ENCODE data around the gene RPGRIP1L. TPM values are rescaled to one million over a fixed set of nuclear protein-coding genes. Genes with fewer than 3 reads are reported as not detected.
A peak's percentile ranks its signal among the peaks of the same experiment; 100 is the strongest.

Gene RPGRIP1L
- total RNA-seq, 1 experiment from 2014 or later, result 12.7 TPM

DNA sequence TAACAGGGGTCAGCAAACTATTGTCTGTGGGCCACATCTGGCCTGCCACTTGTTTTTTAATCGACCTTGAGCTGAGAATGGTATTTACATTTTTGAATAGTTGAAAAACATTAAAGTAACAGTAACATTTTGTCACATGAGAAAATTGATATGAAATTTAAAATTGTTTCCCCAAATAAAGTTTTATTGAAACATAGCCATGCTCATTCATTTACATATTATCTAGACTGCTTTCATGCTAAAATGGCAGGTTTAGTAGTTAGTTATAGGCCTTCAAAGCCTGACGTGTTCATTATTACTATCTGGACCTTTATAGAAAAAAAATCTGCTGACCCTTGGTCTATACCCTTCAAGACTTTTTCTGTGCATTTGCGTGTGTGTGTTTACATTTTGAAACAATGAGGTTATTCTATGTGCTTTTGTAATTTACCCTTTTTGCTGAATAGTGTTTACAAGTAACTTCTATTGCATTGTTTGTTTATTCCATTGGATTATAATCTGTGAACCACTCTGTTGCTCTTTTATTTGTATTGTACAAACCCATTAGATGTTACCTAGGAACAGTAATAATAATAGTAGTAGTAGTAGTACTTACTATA lies 37.4 kb upstream of the RPGRIP1L start:
- POLR2A ChIA-PET, result no interaction called here
- no TSS peak for BruUV-seq (replicated peaks)
- CTCF ChIA-PET, result no interaction called here
- Histone ChIP-seq H3K4me3 (ENCODE audit: low read depth in 2 of 2, low read length in 2 of 2) (no peak overlapping the region), H3K27ac (ENCODE audit: low read length) (peak overlapping the region; percentile 65; the same call in 1 of the 2 replicates), H3K9me3 (ENCODE audit: control insufficient read depth, insufficient read depth, low read depth, low read length) (no peaks in the 10 kb centered on the region), H3K36me3 (ENCODE audit: control insufficient read depth, insufficient read depth, low read length) (no peaks in the 10 kb centered on the region), H3K27me3 (ENCODE audit: control insufficient read depth, insufficient read depth, low read length) (no peaks in the 10 kb centered on the region), H3K4me1 (ENCODE audit: control insufficient read depth, insufficient read depth, low read length) (peaks cover 22% of the 10 kb centered on the region)
- intact Hi-C loops (cut with micrococcal nuclease; ENCODE audit: unreplicated experiment), result loop anchor here (10.0 kb wide), 1 partner anchor 186 kb away; no protein-coding TSS in a partner anchor
- TF ChIP-seq, protein P1, sequence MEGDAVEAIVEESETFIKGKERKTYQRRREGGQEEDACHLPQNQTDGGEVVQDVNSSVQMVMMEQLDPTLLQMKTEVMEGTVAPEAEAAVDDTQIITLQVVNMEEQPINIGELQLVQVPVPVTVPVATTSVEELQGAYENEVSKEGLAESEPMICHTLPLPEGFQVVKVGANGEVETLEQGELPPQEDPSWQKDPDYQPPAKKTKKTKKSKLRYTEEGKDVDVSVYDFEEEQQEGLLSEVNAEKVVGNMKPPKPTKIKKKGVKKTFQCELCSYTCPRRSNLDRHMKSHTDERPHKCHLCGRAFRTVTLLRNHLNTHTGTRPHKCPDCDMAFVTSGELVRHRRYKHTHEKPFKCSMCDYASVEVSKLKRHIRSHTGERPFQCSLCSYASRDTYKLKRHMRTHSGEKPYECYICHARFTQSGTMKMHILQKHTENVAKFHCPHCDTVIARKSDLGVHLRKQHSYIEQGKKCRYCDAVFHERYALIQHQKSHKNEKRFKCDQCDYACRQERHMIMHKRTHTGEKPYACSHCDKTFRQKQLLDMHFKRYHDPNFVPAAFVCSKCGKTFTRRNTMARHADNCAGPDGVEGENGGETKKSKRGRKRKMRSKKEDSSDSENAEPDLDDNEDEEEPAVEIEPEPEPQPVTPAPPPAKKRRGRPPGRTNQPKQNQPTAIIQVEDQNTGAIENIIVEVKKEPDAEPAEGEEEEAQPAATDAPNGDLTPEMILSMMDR (IDR thresholded peaks at IDR 0.05), result no peak
- no peak for TF ChIP-seq POLR2AphosphoS5 (IDR thresholded peaks at IDR 0.05; ENCODE audit: low read depth, low read length)
- TF ChIP-seq, protein P2, sequence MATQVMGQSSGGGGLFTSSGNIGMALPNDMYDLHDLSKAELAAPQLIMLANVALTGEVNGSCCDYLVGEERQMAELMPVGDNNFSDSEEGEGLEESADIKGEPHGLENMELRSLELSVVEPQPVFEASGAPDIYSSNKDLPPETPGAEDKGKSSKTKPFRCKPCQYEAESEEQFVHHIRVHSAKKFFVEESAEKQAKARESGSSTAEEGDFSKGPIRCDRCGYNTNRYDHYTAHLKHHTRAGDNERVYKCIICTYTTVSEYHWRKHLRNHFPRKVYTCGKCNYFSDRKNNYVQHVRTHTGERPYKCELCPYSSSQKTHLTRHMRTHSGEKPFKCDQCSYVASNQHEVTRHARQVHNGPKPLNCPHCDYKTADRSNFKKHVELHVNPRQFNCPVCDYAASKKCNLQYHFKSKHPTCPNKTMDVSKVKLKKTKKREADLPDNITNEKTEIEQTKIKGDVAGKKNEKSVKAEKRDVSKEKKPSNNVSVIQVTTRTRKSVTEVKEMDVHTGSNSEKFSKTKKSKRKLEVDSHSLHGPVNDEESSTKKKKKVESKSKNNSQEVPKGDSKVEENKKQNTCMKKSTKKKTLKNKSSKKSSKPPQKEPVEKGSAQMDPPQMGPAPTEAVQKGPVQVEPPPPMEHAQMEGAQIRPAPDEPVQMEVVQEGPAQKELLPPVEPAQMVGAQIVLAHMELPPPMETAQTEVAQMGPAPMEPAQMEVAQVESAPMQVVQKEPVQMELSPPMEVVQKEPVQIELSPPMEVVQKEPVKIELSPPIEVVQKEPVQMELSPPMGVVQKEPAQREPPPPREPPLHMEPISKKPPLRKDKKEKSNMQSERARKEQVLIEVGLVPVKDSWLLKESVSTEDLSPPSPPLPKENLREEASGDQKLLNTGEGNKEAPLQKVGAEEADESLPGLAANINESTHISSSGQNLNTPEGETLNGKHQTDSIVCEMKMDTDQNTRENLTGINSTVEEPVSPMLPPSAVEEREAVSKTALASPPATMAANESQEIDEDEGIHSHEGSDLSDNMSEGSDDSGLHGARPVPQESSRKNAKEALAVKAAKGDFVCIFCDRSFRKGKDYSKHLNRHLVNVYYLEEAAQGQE (IDR thresholded peaks at IDR 0.05; ENCODE audit: insufficient read depth in 1 of 2, low read depth in 2 of 2, low read length in 1 of 2), result no peak
- no peak for TF ChIP-seq SIN3A (IDR thresholded peaks at IDR 0.05; ENCODE audit: borderline replicate concordance, insufficient read depth, low read depth, low read length)
- TF ChIP-seq TCF7L2 (IDR thresholded peaks at IDR 0.05; ENCODE audit: low read depth, low read length), result no peak
- DNase-seq (ENCODE audit: low read depth, low spot score), result no peak
- ATAC-seq, result no peak
- in situ Hi-C loops (cut with HindIII; ENCODE audit: low pct_unique_long_range_greater_than_20kb, low sequenced_read_pairs), result no loop called here

DNA sequence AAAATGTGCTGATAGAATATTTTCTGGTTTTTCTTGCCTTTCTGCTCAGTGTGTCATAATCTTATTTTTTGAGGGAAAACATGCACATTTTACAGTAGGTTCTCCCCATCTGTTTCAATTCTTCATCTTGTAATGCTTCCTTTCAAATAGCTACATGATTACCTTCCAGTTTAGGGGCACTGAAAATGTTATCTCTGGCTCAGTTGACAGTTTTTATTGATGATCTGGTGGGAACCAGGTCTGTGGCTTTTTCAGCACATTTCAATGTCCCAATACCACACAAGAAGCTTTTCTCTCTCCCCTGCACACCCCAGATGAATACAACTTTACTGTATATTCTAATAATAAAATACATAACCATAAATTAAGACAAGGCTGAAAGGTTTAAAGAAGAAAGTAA lies 36.8 kb upstream of the RPGRIP1L start:
- intact Hi-C loops (cut with micrococcal nuclease; ENCODE audit: unreplicated experiment) (loop anchor here (10.0 kb wide), 1 partner anchor 186 kb away; no protein-coding TSS in a partner anchor), in situ Hi-C loops (cut with HindIII; ENCODE audit: low pct_unique_long_range_greater_than_20kb, low sequenced_read_pairs) (no loop called here)
- no peaks in the 10 kb centered on the region for H3K36me3 ChIP-seq (ENCODE audit: control insufficient read depth, insufficient read depth, low read length)
- no peaks in the 10 kb centered on the region for H3K27me3 ChIP-seq (ENCODE audit: control insufficient read depth, insufficient read depth, low read length)
- ChIA-PET CTCF (no interaction called here), POLR2A (no interaction called here)
- DNase-seq (ENCODE audit: low read depth, low spot score) (no peak), ATAC-seq (no peak)
- H3K9me3 ChIP-seq (ENCODE audit: control insufficient read depth, insufficient read depth, low read depth, low read length), result no peaks in the 10 kb centered on the region
- no peak overlapping the region for H3K4me3 ChIP-seq (ENCODE audit: low read depth in 2 of 2, low read length in 2 of 2)
- BruUV-seq (replicated peaks), result no TSS peak
- H3K4me1 ChIP-seq (ENCODE audit: control insufficient read depth, insufficient read depth, low read length), result peaks cover 21% of the 10 kb centered on the region
- H3K27ac ChIP-seq (ENCODE audit: low read length), result peak overlapping the region; percentile 65; the same call in 1 of the 2 replicates
- no peak for TF ChIP-seq SIN3A (IDR thresholded peaks at IDR 0.05; ENCODE audit: borderline replicate concordance, insufficient read depth, low read depth, low read length)
- TF ChIP-seq TCF7L2 (IDR thresholded peaks at IDR 0.05; ENCODE audit: low read depth, low read length), result no peak

DNA sequence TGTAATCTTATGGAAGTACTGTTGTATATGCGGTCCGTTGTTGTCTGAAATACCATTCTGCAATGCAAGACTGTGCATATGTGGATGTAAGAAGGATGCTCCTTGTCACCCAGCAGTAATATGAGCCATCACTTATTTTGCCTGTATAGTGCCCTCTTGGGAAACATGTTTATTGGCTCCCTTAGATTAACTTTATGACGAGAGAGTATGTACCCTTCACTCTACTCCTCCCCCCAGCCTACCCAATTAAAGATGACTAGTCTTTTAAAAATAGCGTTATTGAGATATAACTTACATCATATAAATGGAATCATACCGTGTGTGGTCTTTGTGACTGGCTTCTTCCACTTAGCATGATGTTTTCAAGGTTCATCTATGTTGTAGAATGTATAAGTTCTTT lies 33.9 kb upstream of the RPGRIP1L start:
- Histone ChIP-seq H3K4me3 (ENCODE audit: low read depth in 2 of 2, low read length in 2 of 2) (no peak overlapping the region), H3K9me3 (ENCODE audit: control insufficient read depth, insufficient read depth, low read depth, low read length) (no peaks in the 10 kb centered on the region), H3K36me3 (ENCODE audit: control insufficient read depth, insufficient read depth, low read length) (no peaks in the 10 kb centered on the region), H3K27ac (ENCODE audit: low read length) (peak overlapping the region; percentile 44; the same call in 1 of the 2 replicates), H3K27me3 (ENCODE audit: control insufficient read depth, insufficient read depth, low read length) (no peaks in the 10 kb centered on the region), H3K4me1 (ENCODE audit: control insufficient read depth, insufficient read depth, low read length) (no peaks in the 10 kb centered on the region; the same call in 1 of the 2 replicates)
- TF ChIP-seq, protein P2 (IDR thresholded peaks at IDR 0.05; ENCODE audit: insufficient read depth in 1 of 2, low read depth in 2 of 2, low read length in 1 of 2), result no peak
- TF ChIP-seq SIN3A (IDR thresholded peaks at IDR 0.05; ENCODE audit: borderline replicate concordance, insufficient read depth, low read depth, low read length), result no peak
- TF ChIP-seq TCF7L2 (IDR thresholded peaks at IDR 0.05; ENCODE audit: low read depth, low read length), result no peak
- TF ChIP-seq, protein P1 (IDR thresholded peaks at IDR 0.05), result no peak
- intact Hi-C loops (cut with micrococcal nuclease; ENCODE audit: unreplicated experiment) (no loop called here), in situ Hi-C loops (cut with HindIII; ENCODE audit: low pct_unique_long_range_greater_than_20kb, low sequenced_read_pairs) (no loop called here)
- BruUV-seq (replicated peaks), result no TSS peak
- POLR2A ChIA-PET, result no interaction called here
- no peak for DNase-seq (ENCODE audit: low read depth, low spot score)
- CTCF ChIA-PET, result no interaction called here
- no peak for ATAC-seq
